Common myeloid progenitor, CD34-positive (primary cell): ENCODE data around the gene ZDHHC14.
A peak's percentile ranks its signal among the peaks of the same experiment; 100 is the strongest.

Experiments
- CTCF ChIA-PET: fragments of 350-600 bp; sonication (Branson Sonifier 250); formaldehyde crosslinking; loops from one replicate; lab custom pipeline; 2021; ENCODE audit warnings: antibody characterized with exemption; lab: Charles Lee
- POLR2A ChIA-PET: fragments of 350-600 bp; sonication (Branson Sonifier 250); formaldehyde crosslinking; loops from one replicate; lab custom pipeline; 2021; ENCODE audit warnings: antibody characterized with exemption; lab: Charles Lee
- DNase-seq, 3 donors: peaks; one replicate each; pipeline versions ENCODE4 v3.0.0 to v3.0.0-alpha.2; 2013
- H3K27ac ChIP-seq, 2 experiments: 1 replicate in 1 of 2; 2 replicates in 1 of 2; pipeline ENCODE4 v1.7.0; 2013; ENCODE audit warnings: inconsistent platforms in 2 of 2, low read length in 2 of 2, mild to moderate bottlenecking in 2 of 2, low read depth in 1 of 2, moderate library complexity in 1 of 2; ENCODE audit not compliant: severe bottlenecking in 2 of 2, insufficient read depth in 1 of 2, poor library complexity in 1 of 2
- H3K27me3 ChIP-seq, 5 experiments: replicated peaks in 2 of 5; 1 replicate in 3 of 5; 2 replicates in 2 of 5; pipeline versions ENCODE4 v1.6.1 to v1.7.0; 2013; ENCODE audit warnings: low read length in 4 of 5, mild to moderate bottlenecking in 2 of 5, moderate library complexity in 2 of 5, inconsistent platforms in 1 of 5; ENCODE audit not compliant: insufficient read depth in 5 of 5, control insufficient read depth in 4 of 5
- H3K36me3 ChIP-seq, 4 experiments: 1 replicate in 2 of 4; 2 replicates in 2 of 4; pipeline versions ENCODE4 v1.6.1 to v1.7.0; 2013; ENCODE audit warnings: low read length in 3 of 4, control low read depth in 1 of 4, mild to moderate bottlenecking in 1 of 4; ENCODE audit not compliant: control insufficient read depth in 4 of 4, insufficient read depth in 4 of 4
- H3K4me1 ChIP-seq, 4 experiments: 1 replicate in 3 of 4; 2 replicates in 1 of 4; pipeline versions ENCODE4 v1.6.1 to v1.7.1; 2013; ENCODE audit warnings: low read length in 3 of 4, mild to moderate bottlenecking in 3 of 4, control low read depth in 1 of 4, inconsistent platforms in 1 of 4, moderate library complexity in 1 of 4; ENCODE audit not compliant: control insufficient read depth in 4 of 4, insufficient read depth in 4 of 4; ENCODE audit errors: control extremely low read depth in 1 of 4
- H3K4me3 ChIP-seq, 7 experiments: 1 replicate in 4 of 7; 2 replicates in 3 of 7; pipeline versions ENCODE4 v1.5.1 to v1.7.0; 2013; ENCODE audit warnings: mild to moderate bottlenecking in 7 of 7, low read length in 6 of 7, moderate library complexity in 6 of 7, inconsistent platforms in 2 of 7, low read depth in 2 of 7, control low read depth in 1 of 7; ENCODE audit not compliant: insufficient read depth in 4 of 7, control insufficient read depth in 1 of 7; ENCODE audit errors: extremely low read depth in 1 of 7
- H3K9me3 ChIP-seq, 5 experiments: 1 replicate in 4 of 5; 2 replicates in 1 of 5; pipeline versions ENCODE4 v1.6.1 to v1.7.1; 2013; ENCODE audit warnings: low read length in 4 of 5, mild to moderate bottlenecking in 2 of 5, inconsistent platforms in 1 of 5, low read depth in 1 of 5, moderate library complexity in 1 of 5; ENCODE audit not compliant: control insufficient read depth in 4 of 5, insufficient read depth in 2 of 5; ENCODE audit errors: control extremely low read depth in 1 of 5
- WGBS: methylation state at CpG from one replicate; pipeline ENCODE4 v1.1.5; 2013; ENCODE audit not compliant: insufficient coverage; 5-methylcytosine and 5-hydroxymethylcytosine counted together

ZDHHC14 gene

DNA sequence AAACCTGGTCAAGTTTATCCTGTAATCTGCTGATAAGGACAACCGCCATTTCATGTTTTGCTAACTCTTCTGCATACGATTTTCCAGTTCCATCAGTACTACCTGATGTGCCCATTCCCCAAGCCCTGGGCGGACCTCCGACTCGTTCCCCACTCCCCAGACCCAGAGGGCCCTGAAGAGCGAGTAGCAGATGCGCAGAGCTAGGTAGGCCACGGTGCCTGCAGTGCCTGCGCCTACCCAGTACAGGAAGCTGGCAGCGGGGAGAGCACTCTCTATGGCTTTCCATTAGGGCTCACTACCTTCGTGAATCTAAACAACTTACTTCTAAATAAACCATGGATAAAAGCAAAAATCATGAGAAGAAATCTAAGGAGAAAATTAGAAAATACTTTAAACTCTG lies 14.3 kb upstream of the ZDHHC14 start:
- Histone ChIP-seq H3K9me3 (no peaks in the 10 kb centered on the region), H3K36me3 (no peaks in the 10 kb centered on the region), H3K27ac (no peak overlapping the region), H3K27me3 (no peaks in the 10 kb centered on the region), H3K4me3 (no peak overlapping the region), H3K4me1 (peaks cover 0 to 27% (median 21%) of the 10 kb centered on the region in 4 experiments)
- no peak for DNase-seq
- CTCF ChIA-PET, result no interaction called here
- 98% methylated on average over 9 of the region's 11 CpGs for WGBS
- POLR2A ChIA-PET, result no interaction called here

DNA sequence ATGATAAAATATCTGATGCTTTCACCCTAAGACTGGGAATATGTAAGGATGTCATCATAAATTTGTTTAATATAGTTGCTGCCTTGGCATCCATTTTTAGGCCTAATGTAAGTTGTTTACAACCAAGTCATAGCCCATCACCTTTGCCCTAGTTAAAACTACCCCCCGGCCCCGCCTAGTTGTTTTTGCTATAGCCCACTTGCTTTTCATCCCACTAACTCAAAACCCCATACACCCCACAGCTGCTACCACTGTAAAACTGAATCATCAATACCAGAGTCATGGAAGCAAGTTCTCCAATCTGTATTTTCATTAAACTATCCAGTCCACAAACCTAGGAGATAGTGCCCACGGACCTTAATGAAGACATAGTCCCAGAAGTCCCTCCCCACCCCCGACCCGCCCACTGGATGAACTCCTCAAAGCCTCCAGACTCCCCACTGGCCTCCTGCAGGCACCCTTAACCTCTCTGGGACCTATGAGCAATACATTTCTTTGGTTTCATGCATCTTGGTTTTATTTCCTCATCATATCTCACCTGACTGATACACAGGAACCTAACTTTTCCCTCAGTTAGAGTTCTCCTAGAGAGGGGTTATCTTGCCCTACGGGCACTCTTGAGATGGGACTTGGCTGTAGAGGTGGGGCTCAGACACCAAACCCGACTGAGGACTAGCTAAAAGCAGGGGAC lies 12.5 kb upstream of the ZDHHC14 start:
- WGBS, result 94% methylated on average over 5 of the region's 7 CpGs
- Histone ChIP-seq H3K4me3 (no peak overlapping the region), H3K36me3 (no peaks in the 10 kb centered on the region), H3K4me1 (peaks cover 0 to 20% (median 18%) of the 10 kb centered on the region in 4 experiments), H3K9me3 (no peaks in the 10 kb centered on the region), H3K27me3 (no peaks in the 10 kb centered on the region), H3K27ac (no peak overlapping the region)
- peak in 1 of 3 donors; percentile 8 for DNase-seq
- CTCF ChIA-PET, result interaction anchor here (0.6 to 1.2 kb wide), 2 partner anchors 29 to 31 kb away, joined by 3 to 6 read pairs; no protein-coding TSS in a partner anchor
- POLR2A ChIA-PET, result no interaction called here

DNA sequence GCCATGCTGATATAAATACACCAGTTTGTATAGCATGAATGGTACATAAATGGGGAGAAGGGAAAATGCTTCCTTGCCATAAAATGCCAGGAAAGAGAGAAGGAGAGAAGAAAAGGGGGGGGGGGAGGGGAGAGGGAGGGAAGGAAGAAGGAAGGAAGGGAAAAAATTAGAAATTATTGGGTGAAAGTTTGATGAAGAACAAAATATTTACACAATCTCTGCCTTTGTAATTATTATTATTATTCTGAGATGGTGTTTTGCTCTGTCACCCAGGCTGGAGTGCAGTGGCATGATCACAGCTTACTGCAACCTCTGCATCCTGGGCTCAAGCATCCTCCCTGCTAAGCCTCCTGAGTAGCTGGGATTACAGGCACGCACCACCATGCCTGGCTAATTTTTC lies 10.2 kb upstream of the ZDHHC14 start:
- WGBS, result 100% methylated on average over 1 of the region's 1 CpG
- POLR2A ChIA-PET, result no interaction called here
- Histone ChIP-seq H3K4me3 (no peak overlapping the region), H3K27ac (no peak overlapping the region), H3K36me3 (no peaks in the 10 kb centered on the region), H3K27me3 (no peaks in the 10 kb centered on the region), H3K9me3 (no peaks in the 10 kb centered on the region), H3K4me1 (peaks cover 0 to 20% (median 18%) of the 10 kb centered on the region in 4 experiments)
- CTCF ChIA-PET, result interaction anchor here (0.9 to 1.4 kb wide), 4 partner anchors 9 to 53 kb away, joined by 3 to 7 read pairs (median 4); no protein-coding TSS in a partner anchor
- DNase-seq, result no peak

DNA sequence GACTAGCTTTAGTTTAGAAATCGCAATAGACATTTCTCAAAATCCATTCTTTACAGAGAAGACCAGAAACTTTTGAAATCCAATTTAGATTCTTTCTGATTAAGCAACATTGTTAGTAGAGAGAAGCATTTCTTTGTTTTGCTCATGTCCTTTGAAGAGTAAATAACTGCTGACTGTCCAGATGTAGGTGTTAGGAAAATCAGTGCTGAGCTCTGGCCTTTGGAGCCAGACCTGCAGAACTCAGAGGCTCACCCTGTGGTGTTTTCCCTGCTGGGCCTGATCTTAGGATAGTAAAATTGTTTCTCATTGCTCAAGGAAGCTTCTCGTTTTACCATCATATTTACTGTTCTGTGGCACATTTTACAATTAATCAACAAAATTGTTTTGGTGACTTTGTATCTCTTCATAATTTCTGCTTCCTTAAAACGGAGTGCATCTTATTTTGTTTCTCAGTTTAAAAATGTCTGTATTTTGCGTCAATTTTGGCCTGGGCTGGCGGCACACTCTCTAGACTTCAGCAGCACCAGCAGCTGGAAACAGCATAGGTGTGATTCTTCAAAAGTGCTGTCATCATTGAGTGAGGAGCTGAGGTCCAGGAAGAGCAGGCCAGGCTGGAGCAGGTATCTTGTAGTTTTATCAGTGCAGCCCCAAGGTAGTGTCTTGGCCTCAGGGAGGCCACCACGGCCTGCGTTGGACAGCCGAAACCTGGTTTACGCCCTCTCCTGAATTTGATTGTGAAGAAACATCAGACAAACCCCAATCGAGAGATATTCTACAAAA lies 8.3 kb upstream of the ZDHHC14 start:
- Histone ChIP-seq H3K4me3 (no peak overlapping the region), H3K36me3 (no peaks in the 10 kb centered on the region), H3K4me1 (peaks cover 0 to 20% (median 18%) of the 10 kb centered on the region in 4 experiments), H3K27me3 (no peaks in the 10 kb centered on the region), H3K27ac (no peak overlapping the region), H3K9me3 (no peaks in the 10 kb centered on the region)
- POLR2A ChIA-PET, result no interaction called here
- CTCF ChIA-PET, result no interaction called here
- DNase-seq, result no peak
- WGBS, result 100% methylated on average over 6 of the region's 10 CpGs

DNA sequence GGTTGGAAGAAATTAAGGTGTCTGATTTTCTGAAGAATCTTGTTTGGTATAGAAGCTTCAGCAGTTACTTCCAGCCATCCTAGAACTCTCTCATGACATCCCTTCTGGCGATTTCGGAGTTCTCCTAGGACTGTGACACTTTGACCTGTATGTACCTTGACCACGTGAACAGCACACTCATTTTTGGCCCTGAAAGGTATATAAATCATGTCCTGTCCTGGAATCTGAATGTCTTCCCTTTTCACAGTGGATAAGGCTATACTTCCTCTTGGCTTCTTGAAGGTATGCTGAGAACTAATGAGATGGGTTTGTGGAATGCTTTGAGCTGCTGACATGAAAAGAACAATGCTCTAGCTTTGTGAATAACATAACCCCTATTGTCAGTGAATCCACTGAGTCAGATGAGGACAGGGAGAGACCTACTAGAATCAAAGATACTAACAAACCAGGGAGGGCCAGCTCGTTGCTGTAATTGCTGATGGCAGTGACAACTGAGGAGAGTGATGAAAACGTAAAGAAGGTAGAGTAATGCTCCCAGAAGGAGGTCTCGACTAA lies 6.0 kb upstream of the ZDHHC14 start:
- ChIA-PET CTCF (interaction anchor here (1.2 to 1.3 kb wide), 2 partner anchors 37 to 60 kb away, joined by 3 to 4 read pairs; no protein-coding TSS in a partner anchor), POLR2A (no interaction called here)
- 90% methylated on average over 5 of the region's 6 CpGs for WGBS
- Histone ChIP-seq H3K27me3 (no peaks in the 10 kb centered on the region), H3K9me3 (no peaks in the 10 kb centered on the region), H3K4me3 (no peak overlapping the region), H3K27ac (no peak overlapping the region), H3K36me3 (no peaks in the 10 kb centered on the region), H3K4me1 (peaks cover 0 to 9% (median 4%) of the 10 kb centered on the region in 4 experiments)
- no peak for DNase-seq

DNA sequence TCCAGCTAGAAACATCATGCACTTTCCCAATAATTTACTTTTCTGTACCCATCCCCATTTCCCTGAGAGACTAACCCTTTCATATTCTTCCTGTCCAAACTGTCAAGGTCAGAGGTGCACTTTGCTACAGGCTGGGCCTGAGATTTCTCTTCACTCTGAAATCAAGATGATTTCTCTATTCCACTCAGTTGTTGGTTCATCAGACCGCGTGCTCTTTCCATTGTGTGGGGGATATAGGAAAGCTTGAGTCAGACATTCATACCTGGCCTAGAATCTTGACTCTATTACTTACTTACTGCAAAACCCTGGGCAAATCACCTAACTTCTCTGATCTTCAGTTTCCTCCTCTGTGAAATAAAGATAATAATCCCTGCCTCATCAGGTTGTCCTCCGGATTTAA lies 4.7 kb upstream of the ZDHHC14 start:
- DNase-seq, result no peak
- H3K9me3 ChIP-seq, result no peaks in the 10 kb centered on the region
- H3K36me3 ChIP-seq, result no peaks in the 10 kb centered on the region
- H3K4me1 ChIP-seq, result peaks cover 0 to 6% (median 0%) of the 10 kb centered on the region in 4 experiments
- no peak overlapping the region for H3K4me3 ChIP-seq
- CTCF ChIA-PET, result interaction anchor here (1.2 kb wide), 1 partner anchor 39 kb away, joined by 3 read pairs; no protein-coding TSS in a partner anchor
- H3K27ac ChIP-seq, result no peak overlapping the region
- POLR2A ChIA-PET, result no interaction called here
- WGBS, result no CpG with 5 or more reads among the region's 3 CpGs
- no peaks in the 10 kb centered on the region for H3K27me3 ChIP-seq
